Activated T-cell treated with anti-CD3 and anti-CD28 coated beads, Interleukin-2, amount 50 U/mL, for 72 hours (primary cell): ENCODE results near the gene GABBR2. TPM values are rescaled to one million over a fixed set of nuclear protein-coding genes. Genes with fewer than 3 reads are reported as not detected.

Experiments
- ATAC-seq, 2 donors: fragments of 150-1000 bp; cut with Tn5 transposase; replicated peaks in 1 of 2; 2 replicates each; pipeline ENCODE4 v1.10.0; 2021; ENCODE audit warnings: moderate library complexity in 2 of 2, mild to moderate bottlenecking in 1 of 2
- DNase-seq, 2 donors: peaks; one replicate each; pipeline ENCODE4 v3.0.0; 2021 to 2022; ENCODE audit warnings: mixed read lengths in 1 of 2
- H3K27ac Mint-ChIP-seq: one replicate; pipeline ENCODE4 v1.8.0; 2022; ENCODE audit warnings: mild to moderate bottlenecking, moderate library complexity, mixed read lengths
- H3K27me3 Mint-ChIP-seq: one replicate; pipeline ENCODE4 v1.8.0; 2022; ENCODE audit warnings: low read depth, mixed read lengths
- H3K36me3 Mint-ChIP-seq, 2 donors: one replicate each; pipeline ENCODE4 v1.8.0; 2022; ENCODE audit warnings: mixed read lengths in 2 of 2, mild to moderate bottlenecking in 1 of 2; ENCODE audit not compliant: insufficient read depth in 2 of 2
- H3K4me1 Mint-ChIP-seq: one replicate; pipeline ENCODE4 v1.8.0; 2022; ENCODE audit warnings: low read depth, mixed read lengths
- H3K4me3 Mint-ChIP-seq, 2 donors: one replicate each; pipeline ENCODE4 v1.8.0; 2022; ENCODE audit warnings: mild to moderate bottlenecking in 2 of 2, mixed read lengths in 2 of 2, moderate library complexity in 2 of 2
- H3K9me3 Mint-ChIP-seq, 2 donors: one replicate each; pipeline ENCODE4 v1.8.0; 2022; ENCODE audit warnings: mixed read lengths in 2 of 2
- total RNA-seq, 2 donors: library from RNA; stranded (reverse); gene quantifications; one replicate each; pipeline ENCODE4 v1.2.3, GENCODE V29; 2022

GABBR2 gene
- total RNA-seq, 2 donors from 2014 or later, result not detected

GRCh38 chr9:98323051-98323830, 385.5 kb downstream of the GABBR2 start:
- ATAC-seq (no peak), DNase-seq (no peak)
- Mint-ChIP-seq H3K4me3 (no peak overlapping the region), H3K9me3 (no peaks in the 10 kb centered on the region), H3K36me3 (no peaks in the 10 kb centered on the region), H3K27me3 (no peaks in the 10 kb centered on the region), H3K4me1 (no peaks in the 10 kb centered on the region), H3K27ac (no peak overlapping the region)

- DNase-seq (no peak), ATAC-seq (no peak)
- Mint-ChIP-seq H3K27ac (no peak overlapping the region), H3K4me1 (no peaks in the 10 kb centered on the region), H3K36me3 (no peaks in the 10 kb centered on the region), H3K27me3 (no peaks in the 10 kb centered on the region), H3K4me3 (no peak overlapping the region), H3K9me3 (no peaks in the 10 kb centered on the region)
Measured at GRCh38 chr9:98321269-98321668, 387.5 kb downstream of the GABBR2 start.

- H3K36me3 Mint-ChIP-seq, result no peaks in the 10 kb centered on the region
- H3K27ac Mint-ChIP-seq, result no peak overlapping the region
- no peaks in the 10 kb centered on the region for H3K27me3 Mint-ChIP-seq
- no peaks in the 10 kb centered on the region for H3K4me1 Mint-ChIP-seq
- ATAC-seq, result no peak
- DNase-seq, result no peak
- H3K9me3 Mint-ChIP-seq, result no peaks in the 10 kb centered on the region
- H3K4me3 Mint-ChIP-seq, result no peak overlapping the region
Measured at GRCh38 chr9:98318834-98319478, 389.8 kb downstream of the GABBR2 start.

- Mint-ChIP-seq H3K27ac (no peak overlapping the region), H3K4me3 (no peak overlapping the region), H3K4me1 (no peaks in the 10 kb centered on the region), H3K36me3 (no peaks in the 10 kb centered on the region), H3K27me3 (no peaks in the 10 kb centered on the region), H3K9me3 (no peaks in the 10 kb centered on the region)
- DNase-seq, result no peak
- ATAC-seq, result no peak
Measured at GRCh38 chr9:98318041-98318790, 390.5 kb downstream of the GABBR2 start.

- DNase-seq (no peak), ATAC-seq (no peak)
- Mint-ChIP-seq H3K4me3 (no peak overlapping the region), H3K36me3 (no peaks in the 10 kb centered on the region), H3K27me3 (no peaks in the 10 kb centered on the region), H3K4me1 (no peaks in the 10 kb centered on the region), H3K9me3 (no peaks in the 10 kb centered on the region), H3K27ac (no peak overlapping the region)
Measured at GRCh38 chr9:98317134-98317857, 391.4 kb downstream of the GABBR2 start.

- no peaks in the 10 kb centered on the region for H3K36me3 Mint-ChIP-seq
- no peaks in the 10 kb centered on the region for H3K9me3 Mint-ChIP-seq
- DNase-seq (no peak), ATAC-seq (no peak)
- H3K4me3 Mint-ChIP-seq, result no peak overlapping the region
- H3K27me3 Mint-ChIP-seq, result no peaks in the 10 kb centered on the region
- no peaks in the 10 kb centered on the region for H3K4me1 Mint-ChIP-seq
- H3K27ac Mint-ChIP-seq, result no peak overlapping the region
Measured at GRCh38 chr9:98316445-98317133, 392.1 kb downstream of the GABBR2 start.

GRCh38 chr9:98315551-98316060, 393.1 kb downstream of the GABBR2 start:
- ATAC-seq, result peak; percentile 93 to 94
- H3K27me3 Mint-ChIP-seq, result no peaks in the 10 kb centered on the region
- H3K9me3 Mint-ChIP-seq, result no peaks in the 10 kb centered on the region
- H3K4me3 Mint-ChIP-seq, result no peak overlapping the region
- no peaks in the 10 kb centered on the region for H3K4me1 Mint-ChIP-seq
- no peaks in the 10 kb centered on the region for H3K36me3 Mint-ChIP-seq
- no peak overlapping the region for H3K27ac Mint-ChIP-seq
- DNase-seq, result peak; percentile 81 to 84

GRCh38 chr9:98315067-98315453, 393.7 kb downstream of the GABBR2 start:
- DNase-seq, result no peak
- no peaks in the 10 kb centered on the region for H3K9me3 Mint-ChIP-seq
- no peak for ATAC-seq
- H3K4me1 Mint-ChIP-seq, result no peaks in the 10 kb centered on the region
- H3K27ac Mint-ChIP-seq, result no peak overlapping the region
- H3K36me3 Mint-ChIP-seq, result no peaks in the 10 kb centered on the region
- no peak overlapping the region for H3K4me3 Mint-ChIP-seq
- no peaks in the 10 kb centered on the region for H3K27me3 Mint-ChIP-seq

GRCh38 chr9:98314381-98315066, 394.2 kb downstream of the GABBR2 start:
- ATAC-seq, result no peak
- no peak for DNase-seq
- no peaks in the 10 kb centered on the region for H3K36me3 Mint-ChIP-seq
- no peak overlapping the region for H3K4me3 Mint-ChIP-seq
- H3K9me3 Mint-ChIP-seq, result no peaks in the 10 kb centered on the region
- no peaks in the 10 kb centered on the region for H3K27me3 Mint-ChIP-seq
- H3K27ac Mint-ChIP-seq, result no peak overlapping the region
- no peaks in the 10 kb centered on the region for H3K4me1 Mint-ChIP-seq

- ATAC-seq, result no peak
- Mint-ChIP-seq H3K27ac (no peak overlapping the region), H3K27me3 (no peaks in the 10 kb centered on the region), H3K4me1 (no peaks in the 10 kb centered on the region), H3K36me3 (no peaks in the 10 kb centered on the region), H3K9me3 (no peaks in the 10 kb centered on the region), H3K4me3 (no peak overlapping the region)
- DNase-seq, result no peak
Measured at GRCh38 chr9:98312365-98312764, 396.4 kb downstream of the GABBR2 start.

GRCh38 chr9:98311541-98311940, 397.2 kb downstream of the GABBR2 start:
- Mint-ChIP-seq H3K4me3 (no peak overlapping the region), H3K27me3 (no peaks in the 10 kb centered on the region), H3K36me3 (no peaks in the 10 kb centered on the region), H3K9me3 (no peaks in the 10 kb centered on the region), H3K27ac (no peak overlapping the region), H3K4me1 (no peaks in the 10 kb centered on the region)
- ATAC-seq (no peak), DNase-seq (no peak)
